Neuronal stem cell (in vitro differentiated cells): ENCODE data around the gene ST6GALNAC3.
A peak's percentile ranks its signal among the peaks of the same experiment; 100 is the strongest.

Experiments used
- DNase-seq: peaks from one replicate; pipeline ENCODE4 v3.0.0-alpha.2; 2013; ENCODE audit warnings: low spot score
- H2AFZ ChIP-seq: one replicate; pipeline ENCODE4 v1.6.1; 2013; ENCODE audit warnings: mild to moderate bottlenecking, low read length, inconsistent platforms
- H2AK5ac ChIP-seq: 2 replicates; pipeline ENCODE4 v1.6.1; 2013; ENCODE audit warnings: low read depth, mild to moderate bottlenecking, inconsistent platforms, low read length, moderate library complexity, mixed read lengths
- H2BK120ac ChIP-seq: 2 replicates; pipeline ENCODE4 v1.6.1; 2013; ENCODE audit warnings: low read depth, mild to moderate bottlenecking, inconsistent platforms, low read length, moderate library complexity, mixed read lengths
- H2BK12ac ChIP-seq: one replicate; pipeline ENCODE4 v1.6.1; 2013; ENCODE audit warnings: low read length, inconsistent platforms
- H2BK15ac ChIP-seq: 2 replicates; pipeline ENCODE4 v1.6.1; 2013; ENCODE audit warnings: mild to moderate bottlenecking, low read length, inconsistent platforms, mixed read lengths
- H2BK5ac ChIP-seq: one replicate; pipeline ENCODE4 v1.6.1; 2013; ENCODE audit warnings: inconsistent platforms, mild to moderate bottlenecking, low read length, moderate library complexity
- H3K14ac ChIP-seq: one replicate; pipeline ENCODE4 v1.6.1; 2013; ENCODE audit warnings: low read length, inconsistent platforms
- H3K18ac ChIP-seq: 2 replicates; pipeline ENCODE4 v1.6.1; 2013; ENCODE audit warnings: low read length, inconsistent platforms
- H3K23ac ChIP-seq: 2 replicates; pipeline ENCODE4 v1.6.1; 2013; ENCODE audit warnings: low read depth, mild to moderate bottlenecking, mixed read lengths, low read length, inconsistent platforms; ENCODE audit not compliant: poor library complexity
- H3K27ac ChIP-seq: replicated peaks from 3 replicates; pipeline ENCODE4 v1.5.1; 2013; ENCODE audit warnings: low read length, inconsistent platforms
- H3K27me3 ChIP-seq, 3 experiments: 2 replicates each; pipeline ENCODE4 v1.6.1; 2013; ENCODE audit warnings: low read length in 3 of 3, mild to moderate bottlenecking in 2 of 3, inconsistent platforms in 1 of 3, low read depth in 1 of 3, mixed read lengths in 1 of 3, moderate library complexity in 1 of 3; ENCODE audit not compliant: control insufficient read depth in 3 of 3, insufficient read depth in 3 of 3
- H3K36me3 ChIP-seq, 2 donors: replicated peaks in 1 of 2; 2 replicates each; pipeline ENCODE4 v1.6.1; 2013; ENCODE audit warnings: low read length in 2 of 2; ENCODE audit not compliant: control insufficient read depth in 2 of 2, insufficient read depth in 2 of 2
- H3K4ac ChIP-seq: 2 replicates; pipeline ENCODE4 v1.6.1; 2013; ENCODE audit warnings: inconsistent platforms, mild to moderate bottlenecking, low read length, moderate library complexity
- H3K4me1 ChIP-seq, 2 donors: 1 replicate in 1 of 2; 2 replicates in 1 of 2; pipeline ENCODE4 v1.6.1; 2013; ENCODE audit warnings: low read length in 2 of 2, low read depth in 1 of 2; ENCODE audit not compliant: control insufficient read depth in 2 of 2, insufficient read depth in 1 of 2
- H3K4me2 ChIP-seq: one replicate; pipeline ENCODE4 v1.6.1; 2013; ENCODE audit warnings: mild to moderate bottlenecking, low read length, inconsistent platforms; ENCODE audit not compliant: insufficient read depth, poor library complexity, severe bottlenecking
- H3K4me3 ChIP-seq, 2 donors: 2 replicates each; pipeline ENCODE4 v1.5.1; 2013; ENCODE audit warnings: low read length in 2 of 2, mild to moderate bottlenecking in 2 of 2, inconsistent platforms in 1 of 2, moderate library complexity in 1 of 2
- H3K79me1 ChIP-seq: one replicate; pipeline ENCODE4 v1.6.1; 2013; ENCODE audit warnings: low read depth, mild to moderate bottlenecking, inconsistent platforms, low read length, moderate library complexity
- H3K9ac ChIP-seq: one replicate; pipeline ENCODE4 v1.6.1; 2013; ENCODE audit warnings: mild to moderate bottlenecking, low read depth, low read length, inconsistent platforms; ENCODE audit not compliant: poor library complexity
- H3K9me3 ChIP-seq, 2 donors: replicated peaks in 1 of 2; 2 replicates each; pipeline versions ENCODE3 to v1.6.1; 2013; ENCODE audit warnings: low read length in 2 of 2, mild to moderate bottlenecking in 2 of 2, inconsistent platforms in 1 of 2, low read depth in 1 of 2, mixed read lengths in 1 of 2, moderate library complexity in 1 of 2; ENCODE audit not compliant: control insufficient read depth in 2 of 2, insufficient read depth in 1 of 2
- H4K8ac ChIP-seq: one replicate; pipeline ENCODE4 v1.6.1; 2013; ENCODE audit warnings: low read depth, mild to moderate bottlenecking, inconsistent platforms, low read length, moderate library complexity
- H4K91ac ChIP-seq: one replicate; pipeline ENCODE4 v1.6.1; 2013; ENCODE audit warnings: low read length, low read depth, mild to moderate bottlenecking, inconsistent platforms; ENCODE audit not compliant: poor library complexity
- WGBS, 2 donors: extraction: QIAGEN DNeasy Blood & Tissue Kit; methylation state at CpG; one replicate each; pipeline ENCODE4 v1.1.7; 2013; ENCODE audit warnings: missing lambda C conversion rate in 2 of 2, mixed read lengths in 1 of 2; ENCODE audit not compliant: insufficient read length in 2 of 2, insufficient replicate concordance in 1 of 2; ENCODE audit errors: extremely low coverage in 2 of 2; 5-methylcytosine and 5-hydroxymethylcytosine counted together

The ST6GALNAC3 gene

GRCh38 chr1:76231320-76231719 lies 156.8 kb downstream of the ST6GALNAC3 start:
- H2BK120ac ChIP-seq, result no peak overlapping the region
- no peak overlapping the region for H3K23ac ChIP-seq
- H3K4me3 ChIP-seq, result no peak overlapping the region
- H3K27me3 ChIP-seq, result no peaks in the 10 kb centered on the region
- no peak overlapping the region for H3K4me2 ChIP-seq
- H3K27ac ChIP-seq, result no peak overlapping the region
- no peak overlapping the region for H3K9ac ChIP-seq
- H4K91ac ChIP-seq, result no peak overlapping the region
- H2BK15ac ChIP-seq, result no peak overlapping the region
- no peaks in the 10 kb centered on the region for H3K36me3 ChIP-seq
- H3K18ac ChIP-seq, result no peak overlapping the region
- H4K8ac ChIP-seq, result no peak overlapping the region
- H2AFZ ChIP-seq, result no peak overlapping the region
- no peak overlapping the region for H2AK5ac ChIP-seq
- H2BK12ac ChIP-seq, result no peak overlapping the region
- H3K9me3 ChIP-seq, result no peaks in the 10 kb centered on the region
- H3K14ac ChIP-seq, result no peak overlapping the region
- H2BK5ac ChIP-seq, result no peak overlapping the region
- H3K79me1 ChIP-seq, result peaks cover 2% of the 10 kb centered on the region
- no CpG with 5 or more reads among the region's 4 CpGs for WGBS, 2 donors
- peaks cover 9 to 19% of the 10 kb centered on the region in 2 donors for H3K4me1 ChIP-seq
- no peak for DNase-seq
- no peak overlapping the region for H3K4ac ChIP-seq

DNA sequence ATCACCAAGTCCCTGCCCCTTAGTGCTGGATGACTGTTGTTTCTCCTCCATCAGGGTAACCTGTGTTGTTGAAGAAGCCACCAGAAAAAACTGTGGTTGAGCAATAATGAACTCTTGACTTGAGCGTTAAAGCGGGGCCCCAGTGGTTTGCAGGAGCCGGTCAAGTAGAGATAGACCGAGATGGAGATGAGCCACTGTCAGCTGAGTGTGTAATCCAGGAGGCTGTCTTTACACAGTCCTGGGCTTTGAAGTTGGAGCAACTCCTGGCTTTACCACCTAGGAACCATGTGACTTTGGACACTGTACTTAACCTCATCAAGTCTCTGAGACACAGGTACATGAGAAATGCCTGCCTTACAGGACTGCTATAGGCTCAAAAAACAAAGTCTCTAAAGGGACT lies 158.1 kb downstream of the ST6GALNAC3 start:
- Histone ChIP-seq H2AK5ac (no peak overlapping the region), H3K79me1 (peaks cover 2% of the 10 kb centered on the region), H4K91ac (no peak overlapping the region), H2AFZ (no peak overlapping the region), H2BK120ac (no peak overlapping the region), H3K4ac (no peak overlapping the region), H2BK15ac (no peak overlapping the region), H2BK5ac (peak overlapping the region; percentile 42), H2BK12ac (no peak overlapping the region), H3K36me3 (no peaks in the 10 kb centered on the region), H3K27me3 (no peaks in the 10 kb centered on the region), H3K9ac (no peak overlapping the region), H3K4me1 (peaks cover 9 to 17% of the 10 kb centered on the region in 2 donors), H4K8ac (no peak overlapping the region), H3K14ac (no peak overlapping the region), H3K4me2 (no peak overlapping the region), H3K27ac (no peak overlapping the region), H3K9me3 (no peaks in the 10 kb centered on the region), H3K18ac (no peak overlapping the region), H3K23ac (no peak overlapping the region), H3K4me3 (no peak overlapping the region)
- no peak for DNase-seq
- no CpG with 5 or more reads among the region's 4 CpGs for WGBS, 2 donors

- Histone ChIP-seq H2BK120ac (no peak overlapping the region), H2AFZ (no peak overlapping the region), H3K9me3 (no peaks in the 10 kb centered on the region), H3K4ac (no peak overlapping the region), H3K36me3 (no peaks in the 10 kb centered on the region), H2AK5ac (no peak overlapping the region), H3K9ac (no peak overlapping the region), H2BK15ac (no peak overlapping the region), H2BK5ac (no peak overlapping the region), H4K91ac (no peak overlapping the region), H3K23ac (no peak overlapping the region), H3K14ac (no peak overlapping the region), H3K4me1 (peaks cover 17 to 23% of the 10 kb centered on the region in 2 donors), H3K18ac (no peak overlapping the region), H2BK12ac (no peak overlapping the region), H3K4me3 (no peak overlapping the region), H3K27me3 (no peaks in the 10 kb centered on the region), H3K79me1 (peaks cover 2% of the 10 kb centered on the region), H3K27ac (no peak overlapping the region), H4K8ac (no peak overlapping the region), H3K4me2 (no peak overlapping the region)
- no peak for DNase-seq
- WGBS, 2 donors, result no CpG with 5 or more reads among the region's 2 CpGs
Measured at GRCh38 chr1:76234061-76234460, 159.5 kb downstream of the ST6GALNAC3 start.

DNA sequence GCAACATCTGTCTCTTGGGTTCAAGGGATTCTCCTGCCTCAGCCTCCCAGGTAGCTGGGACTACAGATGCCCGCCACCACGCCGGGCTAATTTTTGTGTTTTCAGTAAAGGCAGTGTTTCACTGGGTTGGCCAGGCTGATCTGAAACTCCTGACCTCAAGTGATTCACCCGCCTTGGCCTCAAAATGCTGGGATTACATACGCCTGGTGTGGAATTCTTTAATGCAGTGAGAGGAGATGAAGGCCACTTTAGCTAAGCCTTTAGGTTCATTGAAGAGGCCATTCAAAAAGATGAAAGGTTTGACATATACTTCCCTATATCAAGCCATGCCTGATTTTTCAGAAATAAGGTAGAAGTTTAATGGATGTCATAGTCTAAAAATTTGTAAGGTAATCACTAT lies 162.7 kb downstream of the ST6GALNAC3 start:
- Histone ChIP-seq H2BK15ac (no peak overlapping the region), H3K27ac (no peak overlapping the region), H3K18ac (no peak overlapping the region), H3K79me1 (peaks cover 2% of the 10 kb centered on the region), H3K4me2 (no peak overlapping the region), H3K14ac (no peak overlapping the region), H2AK5ac (no peak overlapping the region), H3K9ac (no peak overlapping the region), H2BK12ac (no peak overlapping the region), H4K8ac (no peak overlapping the region), H2BK5ac (no peak overlapping the region), H3K4ac (no peak overlapping the region), H4K91ac (no peak overlapping the region), H3K27me3 (no peaks in the 10 kb centered on the region), H2BK120ac (no peak overlapping the region), H3K4me3 (no peak overlapping the region), H3K9me3 (no peaks in the 10 kb centered on the region), H2AFZ (no peak overlapping the region), H3K23ac (no peak overlapping the region), H3K36me3 (no peaks in the 10 kb centered on the region), H3K4me1 (peaks cover 18 to 19% of the 10 kb centered on the region in 2 donors)
- DNase-seq, result no peak
- no CpG with 5 or more reads among the region's 5 CpGs for WGBS, 2 donors
